Effector memory CD8-positive, alpha-beta T cell (primary cell): ENCODE measurements around the gene SYNE1.
A peak's percentile ranks its signal among the peaks of the same experiment; 100 is the strongest.
"Not testable (repeated sequence)": the region's sequence is repeated elsewhere in the genome, so short reads cannot be mapped to it uniquely, and the experiment has no call there.

Experiments
- ATAC-seq: fragments of 150-1000 bp; cut with Tn5 transposase; replicated peaks from 2 replicates; pipeline ENCODE4 v1.10.0; 2021; ENCODE audit warnings: mild to moderate bottlenecking, moderate library complexity
- DNase-seq, 3 experiments: peaks; one replicate each; pipeline ENCODE4 v3.0.0; 2021
- H3K27ac Mint-ChIP-seq, 2 donors: one replicate each; pipeline ENCODE4 v1.8.0; 2022; ENCODE audit warnings: mild to moderate bottlenecking in 2 of 2, mixed read lengths in 2 of 2, moderate library complexity in 2 of 2
- H3K27me3 Mint-ChIP-seq, 2 donors: one replicate each; pipeline ENCODE4 v1.8.0; 2022; ENCODE audit warnings: mixed read lengths in 2 of 2
- H3K36me3 Mint-ChIP-seq: one replicate; pipeline ENCODE4 v1.8.0; 2022; ENCODE audit warnings: mild to moderate bottlenecking, moderate library complexity, mixed read lengths; ENCODE audit not compliant: insufficient read depth
- H3K4me1 Mint-ChIP-seq, 2 donors: one replicate each; pipeline ENCODE4 v1.8.0; 2022; ENCODE audit warnings: low read depth in 2 of 2, mixed read lengths in 2 of 2
- H3K4me3 Mint-ChIP-seq, 2 donors: one replicate each; pipeline ENCODE4 v1.8.0; 2022; ENCODE audit warnings: mild to moderate bottlenecking in 2 of 2, mixed read lengths in 2 of 2, moderate library complexity in 2 of 2
- H3K9me3 Mint-ChIP-seq, 2 donors: one replicate each; pipeline ENCODE4 v1.8.0; 2022; ENCODE audit warnings: mixed read lengths in 2 of 2

Gene SYNE1

DNA sequence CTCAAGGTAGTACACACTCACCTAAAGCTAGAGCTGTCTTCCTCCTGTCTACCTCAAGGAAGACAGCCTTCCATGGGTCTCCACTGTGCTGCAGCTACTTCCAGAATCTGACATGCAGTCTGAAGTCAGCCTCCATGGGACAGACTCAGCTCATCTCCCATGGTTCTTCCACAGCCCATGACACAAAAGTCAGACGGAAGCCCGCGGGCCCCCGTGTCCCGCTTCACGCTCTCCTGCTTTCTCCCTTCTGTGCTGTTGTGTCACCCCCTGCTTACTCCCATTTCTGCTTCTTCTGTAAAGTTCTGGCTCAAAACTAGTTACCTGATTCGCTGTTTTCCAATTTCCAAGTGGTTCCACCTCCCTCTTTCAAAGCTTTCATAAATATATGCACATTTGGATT, 184.5 kb downstream of the SYNE1 start:
- DNase-seq: no peak
- Mint-ChIP-seq H3K27me3 (no peaks in the 10 kb centered on the region), H3K36me3 (peaks cover 24% of the 10 kb centered on the region), H3K4me1 (no peaks in the 10 kb centered on the region), H3K4me3 (no peak overlapping the region), H3K27ac (no peak overlapping the region), H3K9me3 (no peaks in the 10 kb centered on the region)
- no peak for ATAC-seq

DNA sequence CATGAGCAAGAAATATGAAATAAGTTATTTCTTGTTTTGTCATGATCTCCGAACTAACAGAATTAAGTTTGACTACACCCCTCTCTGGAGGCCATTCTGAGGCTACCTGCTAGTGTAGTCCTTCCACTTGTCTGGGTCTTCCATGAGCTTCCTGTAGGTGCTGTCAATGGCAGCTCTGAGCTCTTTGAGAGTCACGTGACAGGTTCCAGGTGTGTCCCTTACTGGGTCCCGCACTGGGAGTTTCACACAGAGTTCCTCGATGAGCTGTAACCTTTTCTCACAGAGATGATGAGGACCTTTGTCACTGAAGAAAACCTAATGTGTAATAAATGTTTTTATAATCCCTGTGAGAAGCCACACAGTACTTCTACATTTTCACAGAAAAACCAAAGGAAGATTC, 186.6 kb downstream of the SYNE1 start:
- peaks cover 38% of the 10 kb centered on the region for H3K36me3 Mint-ChIP-seq

DNA sequence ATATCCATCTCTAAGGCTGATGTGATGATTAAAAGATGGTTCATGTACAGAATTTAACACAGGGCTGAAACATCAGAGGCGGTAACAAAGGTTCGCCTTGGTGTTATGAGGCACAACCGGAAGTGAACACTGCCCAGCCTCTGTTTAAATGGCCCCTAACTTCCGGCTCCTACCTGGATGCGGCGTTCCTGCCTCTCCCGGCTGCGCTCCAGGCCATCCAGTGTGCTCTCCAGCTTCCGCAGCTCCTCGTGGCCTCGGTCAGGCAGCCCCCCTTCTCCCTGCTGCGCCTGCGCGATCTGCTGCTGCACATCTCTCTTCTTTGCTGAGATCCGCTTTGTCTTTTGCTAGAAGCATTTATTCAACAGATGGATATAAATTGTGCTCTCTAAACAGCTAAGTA, 195.3 kb downstream of the SYNE1 start:
- no peak for DNase-seq
- H3K4me1 Mint-ChIP-seq: no peaks in the 10 kb centered on the region
- peaks cover 31% of the 10 kb centered on the region for H3K36me3 Mint-ChIP-seq
- no peaks in the 10 kb centered on the region for H3K9me3 Mint-ChIP-seq
- ATAC-seq: no peak
- no peaks in the 10 kb centered on the region for H3K27me3 Mint-ChIP-seq
- no peak overlapping the region for H3K4me3 Mint-ChIP-seq
- no peak overlapping the region for H3K27ac Mint-ChIP-seq

More for the DNA sequence above, 186.6 kb downstream of the SYNE1 start:
- no peak for DNase-seq
- H3K4me1 Mint-ChIP-seq: no peaks in the 10 kb centered on the region
- no peaks in the 10 kb centered on the region for H3K9me3 Mint-ChIP-seq
- no peak for ATAC-seq
- no peak overlapping the region for H3K4me3 Mint-ChIP-seq
- H3K27me3 Mint-ChIP-seq: no peaks in the 10 kb centered on the region
- H3K27ac Mint-ChIP-seq: peak overlapping the region in 1 of 2 donors; percentile 28

DNA sequence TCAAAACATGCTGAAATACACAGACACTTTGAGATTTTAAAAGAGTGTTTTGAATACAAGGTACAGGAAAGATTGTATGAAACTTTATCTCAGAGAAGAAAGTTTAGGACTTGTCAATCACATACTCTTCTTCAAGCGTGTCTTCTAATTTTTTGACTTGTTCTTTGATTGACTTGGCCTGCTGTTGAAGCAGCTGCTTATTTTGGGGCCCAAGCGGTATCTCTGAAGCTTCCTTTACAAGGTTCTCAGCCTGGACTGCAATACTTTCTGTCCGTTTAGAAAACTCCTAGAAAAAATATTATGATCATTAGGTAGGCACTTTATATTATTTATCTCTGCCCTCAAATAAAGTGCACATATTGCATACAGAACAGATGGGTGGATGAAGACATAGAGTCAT, 201.3 kb downstream of the SYNE1 start:
- Mint-ChIP-seq H3K27ac (no peak overlapping the region), H3K4me3 (no peak overlapping the region), H3K9me3 (no peaks in the 10 kb centered on the region), H3K27me3 (no peaks in the 10 kb centered on the region), H3K36me3 (peaks cover 13% of the 10 kb centered on the region), H3K4me1 (peaks cover 0 to 4% of the 10 kb centered on the region in 2 donors)
- DNase-seq: no peak
- ATAC-seq: no peak

DNA sequence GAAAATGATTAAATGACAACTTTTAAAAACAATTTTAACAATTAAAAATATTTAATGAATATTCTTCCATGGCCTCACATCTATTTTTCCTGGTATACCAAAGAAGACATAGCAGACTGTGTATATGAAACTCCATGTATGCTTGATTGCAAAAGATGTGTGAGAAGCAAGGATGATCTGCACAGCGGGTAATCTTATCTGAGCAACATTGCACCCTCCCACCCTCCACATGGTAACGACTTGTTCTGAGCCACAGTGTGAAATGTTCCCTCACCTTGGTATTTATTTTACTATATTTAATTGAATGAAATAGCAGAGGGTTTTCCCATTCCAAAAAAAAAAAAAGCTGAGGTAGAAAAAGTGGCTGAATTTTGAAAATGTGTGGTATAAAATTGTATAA, 204.4 kb downstream of the SYNE1 start:
- no peak for DNase-seq
- Mint-ChIP-seq H3K4me1 (peaks cover 0 to 4% of the 10 kb centered on the region in 2 donors), H3K9me3 (no peaks in the 10 kb centered on the region), H3K4me3 (no peak overlapping the region), H3K36me3 (peaks cover 9% of the 10 kb centered on the region), H3K27me3 (no peaks in the 10 kb centered on the region), H3K27ac (peak overlapping the region in 1 of 2 donors; percentile 29)
- no peak for ATAC-seq

DNA sequence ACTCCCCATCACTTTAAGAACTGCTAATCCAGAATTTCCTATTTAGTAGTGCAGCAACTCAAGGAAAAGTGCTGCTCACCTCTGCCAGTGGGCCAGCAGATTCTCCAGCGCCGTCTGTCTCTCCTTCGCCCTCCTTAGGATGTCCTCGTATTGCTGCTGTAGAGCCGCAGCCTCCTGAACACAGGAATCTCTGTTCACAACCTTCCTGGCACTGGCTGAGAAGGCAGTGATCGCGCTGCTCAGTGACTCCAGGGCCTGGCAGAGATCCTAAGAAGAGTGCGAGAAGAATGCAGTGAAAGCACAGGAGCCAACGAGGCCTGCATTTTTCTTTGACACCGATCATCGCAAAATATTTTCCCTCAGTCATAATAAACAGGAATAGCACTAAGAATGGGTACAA, 209.0 kb downstream of the SYNE1 start:
- Mint-ChIP-seq H3K4me3 (no peak overlapping the region), H3K27me3 (no peaks in the 10 kb centered on the region), H3K36me3 (peaks cover 4% of the 10 kb centered on the region), H3K9me3 (no peaks in the 10 kb centered on the region), H3K4me1 (peaks cover 0 to 6% of the 10 kb centered on the region in 2 donors), H3K27ac (no peak overlapping the region)
- ATAC-seq (no peak), DNase-seq (no peak)

DNA sequence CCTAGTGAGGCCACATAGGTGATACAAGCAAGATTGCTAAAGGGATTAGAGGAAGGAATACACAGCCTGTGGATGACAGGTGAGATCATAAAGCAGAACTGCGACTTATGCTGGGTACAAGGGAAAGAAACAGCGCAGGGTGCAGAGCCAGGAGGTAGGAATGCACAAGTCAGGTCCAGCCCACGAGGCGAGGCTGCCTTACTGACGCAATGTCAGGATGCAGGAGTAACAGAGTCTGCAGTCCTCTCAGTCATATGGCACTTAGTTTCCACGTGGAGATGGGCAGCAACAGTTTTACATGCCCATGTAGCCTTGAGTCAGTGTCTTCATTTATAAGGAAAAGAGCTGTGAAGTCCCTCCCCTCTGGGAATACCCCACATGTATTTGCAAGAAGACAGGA, 210.9 kb downstream of the SYNE1 start:
- Mint-ChIP-seq H3K27me3 (no peaks in the 10 kb centered on the region), H3K36me3 (peaks cover 9% of the 10 kb centered on the region), H3K9me3 (no peaks in the 10 kb centered on the region), H3K27ac (no peak overlapping the region), H3K4me3 (no peak overlapping the region), H3K4me1 (peaks cover 0 to 6% of the 10 kb centered on the region in 2 donors)
- DNase-seq: no peak
- ATAC-seq: no peak

DNA sequence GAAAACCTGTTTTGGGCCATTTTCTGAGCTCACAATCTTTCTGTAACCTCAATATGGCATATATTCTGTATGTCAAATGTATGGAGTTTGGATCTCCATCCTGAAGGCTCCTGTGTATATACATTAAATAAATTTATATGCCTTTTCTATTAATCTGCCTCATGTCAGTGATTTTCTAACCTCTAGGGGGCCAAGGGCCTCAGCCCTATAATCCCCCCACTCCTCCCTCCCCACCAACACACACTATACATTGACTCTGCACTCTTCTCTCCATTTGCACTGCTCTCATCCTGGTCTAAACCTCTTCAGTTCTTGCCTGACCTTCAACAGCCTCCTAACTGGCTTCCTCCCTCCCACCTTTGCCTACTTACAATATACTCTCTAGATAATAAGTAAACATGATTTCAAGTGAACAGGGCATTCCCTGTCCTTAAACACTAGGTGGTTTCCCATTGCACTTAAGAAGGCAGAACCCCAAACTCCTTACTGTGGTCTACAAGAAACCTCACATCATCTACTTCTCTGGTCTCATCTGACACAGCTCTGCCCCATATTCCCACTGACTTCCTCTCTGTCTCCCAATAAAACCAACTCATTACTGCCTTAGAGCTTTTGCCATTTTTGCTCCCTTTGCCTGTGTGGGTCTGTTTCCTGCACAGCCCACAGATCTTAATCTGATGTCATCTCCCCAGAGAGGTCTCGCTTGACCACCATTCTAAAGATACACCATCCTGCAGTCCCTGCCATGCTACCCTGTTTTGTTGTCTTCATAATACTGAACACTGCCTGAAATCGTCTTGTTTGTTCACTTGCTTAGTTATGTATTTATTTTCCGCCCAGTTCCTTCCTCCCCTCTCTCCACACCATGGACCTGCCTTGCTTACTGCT, 213.7 kb downstream of the SYNE1 start:
- no peak for DNase-seq
- peaks cover 0 to 6% of the 10 kb centered on the region in 2 donors for H3K4me1 Mint-ChIP-seq
- no peaks in the 10 kb centered on the region for H3K27me3 Mint-ChIP-seq
- no peak overlapping the region for H3K27ac Mint-ChIP-seq
- H3K9me3 Mint-ChIP-seq: no peaks in the 10 kb centered on the region
- no peak overlapping the region for H3K4me3 Mint-ChIP-seq
- H3K36me3 Mint-ChIP-seq: peaks cover 9% of the 10 kb centered on the region
- ATAC-seq: no peak

DNA sequence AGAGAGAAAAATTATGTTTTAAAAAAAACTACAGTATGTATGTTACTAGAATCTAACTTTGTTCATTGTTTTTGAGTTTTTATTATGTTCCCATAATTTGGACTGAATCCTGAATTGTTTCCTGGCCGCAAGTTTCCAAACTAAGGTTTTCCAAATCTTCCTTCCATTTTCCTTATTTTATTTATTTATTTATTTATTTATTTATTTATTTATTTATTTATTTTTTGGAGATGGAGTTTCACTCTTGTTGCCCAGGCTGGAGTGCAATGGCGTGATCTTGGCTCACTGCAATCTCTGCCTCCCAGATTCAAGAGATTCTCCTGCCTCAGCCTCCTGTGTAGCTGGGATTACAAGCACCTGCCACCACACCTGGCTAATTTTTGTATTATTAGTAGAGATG, 215.7 kb downstream of the SYNE1 start:
- not testable (repeated sequence) for H3K36me3 Mint-ChIP-seq, DNase-seq, ATAC-seq, H3K27me3 Mint-ChIP-seq, H3K9me3 Mint-ChIP-seq, H3K4me3 Mint-ChIP-seq, H3K27ac Mint-ChIP-seq, H3K4me1 Mint-ChIP-seq

DNA sequence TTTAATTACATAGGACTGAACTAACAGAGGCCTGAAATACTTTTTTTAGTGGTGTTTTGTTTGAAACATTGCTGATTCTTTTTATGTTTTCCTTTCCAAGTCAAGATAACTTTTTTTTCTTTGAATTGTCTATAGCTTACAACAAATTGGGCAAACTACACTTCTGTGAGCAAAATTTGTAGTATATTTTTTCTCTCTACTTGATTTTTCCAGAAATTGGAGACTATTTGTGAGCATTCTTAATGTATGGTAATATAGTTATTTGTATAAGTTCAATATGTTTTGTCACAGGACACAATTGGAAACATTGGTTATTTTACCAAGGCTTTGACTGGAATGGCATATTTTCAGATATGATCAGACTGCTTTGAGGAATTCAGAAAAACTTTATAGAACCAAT, 216.5 kb downstream of the SYNE1 start:
- Mint-ChIP-seq H3K36me3 (peaks cover 9% of the 10 kb centered on the region), H3K4me1 (peaks cover 0 to 6% of the 10 kb centered on the region in 2 donors), H3K4me3 (no peak overlapping the region), H3K27me3 (no peaks in the 10 kb centered on the region), H3K27ac (no peak overlapping the region), H3K9me3 (no peaks in the 10 kb centered on the region)
- no peak for ATAC-seq
- DNase-seq: no peak

DNA sequence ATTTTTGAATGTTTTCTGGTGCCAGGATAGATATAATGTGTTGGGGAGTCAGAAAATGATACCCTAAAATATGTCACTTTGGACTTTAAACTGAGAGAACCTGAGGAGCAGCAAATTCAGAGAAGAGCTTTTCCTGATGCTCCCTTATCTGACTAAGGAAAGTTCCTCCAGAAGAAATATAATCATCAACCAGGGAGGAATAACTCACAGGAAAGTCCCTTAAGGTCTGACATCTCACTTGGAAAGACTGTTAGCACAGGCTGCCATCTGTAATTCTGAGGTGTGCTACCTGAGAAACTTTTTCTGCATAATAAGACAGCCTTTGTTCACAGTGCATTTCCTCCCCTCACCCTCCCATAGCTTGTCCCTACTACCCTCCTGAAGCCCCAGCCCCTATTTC, 218.6 kb downstream of the SYNE1 start:
- no peaks in the 10 kb centered on the region for H3K27me3 Mint-ChIP-seq
- DNase-seq (no peak), ATAC-seq (no peak)
- H3K36me3 Mint-ChIP-seq: peaks cover 11% of the 10 kb centered on the region
- no peak overlapping the region for H3K4me3 Mint-ChIP-seq
- no peaks in the 10 kb centered on the region for H3K9me3 Mint-ChIP-seq
- peaks cover 0 to 2% of the 10 kb centered on the region in 2 donors for H3K4me1 Mint-ChIP-seq
- no peak overlapping the region for H3K27ac Mint-ChIP-seq

DNA sequence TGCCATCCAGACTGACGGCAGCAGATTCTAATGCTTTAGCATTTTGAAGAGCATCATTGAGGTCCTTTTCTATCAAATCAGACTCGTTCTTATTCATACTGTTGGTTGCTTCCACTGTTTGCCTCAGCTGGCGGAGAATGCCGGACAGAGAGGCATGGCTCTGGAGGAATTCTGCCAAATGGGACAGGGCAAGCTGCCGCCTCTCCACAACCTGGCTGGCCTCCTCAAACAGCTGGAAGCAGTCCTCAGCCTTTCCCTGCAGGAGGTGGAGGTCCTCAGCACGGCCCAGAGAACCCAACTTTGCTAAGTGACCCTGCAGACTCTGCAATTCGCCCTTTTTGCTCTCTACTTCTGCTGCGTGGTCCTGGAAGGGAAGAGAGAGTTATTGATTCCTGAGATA, 220.5 kb downstream of the SYNE1 start:
- no peaks in the 10 kb centered on the region for H3K9me3 Mint-ChIP-seq
- no peak for ATAC-seq
- no peak for DNase-seq
- no peak overlapping the region for H3K4me3 Mint-ChIP-seq
- H3K4me1 Mint-ChIP-seq: no peaks in the 10 kb centered on the region
- H3K36me3 Mint-ChIP-seq: peaks cover 8% of the 10 kb centered on the region
- no peak overlapping the region for H3K27ac Mint-ChIP-seq
- H3K27me3 Mint-ChIP-seq: no peaks in the 10 kb centered on the region

DNA sequence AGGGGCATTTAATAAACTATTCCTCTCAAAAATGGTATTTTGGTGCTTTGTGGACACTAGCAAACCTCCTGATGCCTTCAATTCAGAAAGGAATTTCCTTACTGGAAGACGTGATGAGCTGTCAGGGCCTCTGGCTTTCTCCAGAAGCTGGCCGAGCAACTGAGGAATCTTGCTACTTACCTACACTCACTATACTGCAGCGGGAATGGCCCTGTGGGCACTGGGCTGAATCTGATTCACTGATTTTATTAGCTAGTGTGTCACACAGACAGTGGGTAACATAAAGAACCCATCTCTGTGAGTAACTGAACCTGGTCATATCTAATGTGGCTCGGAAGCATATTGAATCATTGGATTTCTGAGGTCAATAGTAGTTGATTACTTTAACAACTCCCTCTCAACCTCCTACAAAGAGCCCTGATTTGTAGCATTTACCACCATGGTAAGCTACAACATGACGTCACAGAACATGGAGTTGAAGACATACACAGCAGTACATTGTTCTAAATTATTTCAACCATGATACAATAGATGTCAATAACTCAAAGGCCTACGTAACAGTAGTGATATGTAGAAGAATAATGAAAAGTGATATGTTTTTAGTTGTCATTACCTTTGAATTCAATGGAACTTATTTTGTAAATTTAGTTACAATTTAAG, 232.1 kb downstream of the SYNE1 start:
- no peak overlapping the region for H3K27ac Mint-ChIP-seq
- H3K9me3 Mint-ChIP-seq: no peaks in the 10 kb centered on the region
- H3K27me3 Mint-ChIP-seq: no peaks in the 10 kb centered on the region
- H3K4me3 Mint-ChIP-seq: no peak overlapping the region
- H3K36me3 Mint-ChIP-seq: peaks cover 54% of the 10 kb centered on the region
- no peak for DNase-seq
- H3K4me1 Mint-ChIP-seq: peaks cover 0 to 3% of the 10 kb centered on the region in 2 donors
- no peak for ATAC-seq
